BE2C (cell line): Measurements from ENCODE around the gene RBM47.
"Not testable (repeated sequence)": the region's sequence is repeated elsewhere in the genome, so short reads cannot be mapped to it uniquely, and the experiment has no call there.

Experiments
- DNase-seq: peaks from one replicate; pipeline ENCODE4 v3.0.0-alpha.2; 2020
- H3K27me3 ChIP-seq: fragments of 250-450 bp; sonication (Bioruptor Pico); 2 replicates; pipeline ENCODE4 v1.5.1; 2020; ENCODE audit warnings: mild to moderate bottlenecking
- H3K36me3 ChIP-seq: fragments of 250-450 bp; sonication (Bioruptor Pico); 2 replicates; pipeline ENCODE4 v1.5.1; 2020; ENCODE audit warnings: mild to moderate bottlenecking
- H3K4me1 ChIP-seq: fragments of 250-450 bp; sonication (Bioruptor Pico); 2 replicates; pipeline ENCODE4 v1.5.1; 2020
- H3K4me3 ChIP-seq: 2 replicates; pipeline ENCODE4 v1.5.1; 2011; ENCODE audit warnings: low read depth, low read length
- H3K9me3 ChIP-seq: fragments of 250-450 bp; sonication (Bioruptor Pico); 2 replicates; pipeline ENCODE4 v1.5.1; 2020
- TF ChIP-seq, protein P1 (sequence below): IDR thresholded peaks from 2 replicates; pipeline ENCODE4 v1.5.1; 2012; ENCODE audit warnings: mild to moderate bottlenecking, low read depth, low read length

RBM47 gene

DNA sequence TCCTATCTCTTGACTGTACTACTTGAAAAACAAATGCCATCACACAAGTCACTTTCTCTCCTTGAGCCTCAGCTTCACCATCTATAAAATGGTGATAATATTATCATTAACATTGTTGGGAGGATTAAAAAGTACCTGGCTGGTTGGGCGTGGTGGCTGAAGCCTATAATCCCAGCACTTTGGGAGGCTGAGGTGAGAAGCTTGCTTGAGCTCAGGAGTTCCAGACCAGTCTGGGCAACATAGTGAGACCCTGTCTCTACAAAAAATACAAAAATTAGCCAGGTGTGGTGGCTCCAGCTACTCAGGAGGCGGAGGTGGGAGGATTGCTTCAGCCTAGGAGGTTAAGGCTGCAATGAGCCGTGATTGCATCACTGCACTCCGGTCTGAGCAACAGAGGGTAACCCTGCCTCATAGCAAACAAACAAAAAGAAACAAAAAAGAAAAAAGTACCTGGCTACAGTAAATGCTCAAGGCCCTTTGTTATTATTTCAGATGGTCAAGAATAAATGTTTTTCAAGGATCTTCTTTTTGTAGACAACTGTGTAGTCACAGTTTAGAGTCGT is 174.2 kb downstream of the RBM47 start:
- Histone ChIP-seq H3K4me3 (no peak overlapping the region), H3K36me3 (no peaks in the 10 kb centered on the region), H3K4me1 (no peaks in the 10 kb centered on the region), H3K27me3 (no peaks in the 10 kb centered on the region), H3K9me3 (no peaks in the 10 kb centered on the region)
- TF ChIP-seq, protein P1, sequence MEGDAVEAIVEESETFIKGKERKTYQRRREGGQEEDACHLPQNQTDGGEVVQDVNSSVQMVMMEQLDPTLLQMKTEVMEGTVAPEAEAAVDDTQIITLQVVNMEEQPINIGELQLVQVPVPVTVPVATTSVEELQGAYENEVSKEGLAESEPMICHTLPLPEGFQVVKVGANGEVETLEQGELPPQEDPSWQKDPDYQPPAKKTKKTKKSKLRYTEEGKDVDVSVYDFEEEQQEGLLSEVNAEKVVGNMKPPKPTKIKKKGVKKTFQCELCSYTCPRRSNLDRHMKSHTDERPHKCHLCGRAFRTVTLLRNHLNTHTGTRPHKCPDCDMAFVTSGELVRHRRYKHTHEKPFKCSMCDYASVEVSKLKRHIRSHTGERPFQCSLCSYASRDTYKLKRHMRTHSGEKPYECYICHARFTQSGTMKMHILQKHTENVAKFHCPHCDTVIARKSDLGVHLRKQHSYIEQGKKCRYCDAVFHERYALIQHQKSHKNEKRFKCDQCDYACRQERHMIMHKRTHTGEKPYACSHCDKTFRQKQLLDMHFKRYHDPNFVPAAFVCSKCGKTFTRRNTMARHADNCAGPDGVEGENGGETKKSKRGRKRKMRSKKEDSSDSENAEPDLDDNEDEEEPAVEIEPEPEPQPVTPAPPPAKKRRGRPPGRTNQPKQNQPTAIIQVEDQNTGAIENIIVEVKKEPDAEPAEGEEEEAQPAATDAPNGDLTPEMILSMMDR, result no peak
- DNase-seq, result no peak

DNA sequence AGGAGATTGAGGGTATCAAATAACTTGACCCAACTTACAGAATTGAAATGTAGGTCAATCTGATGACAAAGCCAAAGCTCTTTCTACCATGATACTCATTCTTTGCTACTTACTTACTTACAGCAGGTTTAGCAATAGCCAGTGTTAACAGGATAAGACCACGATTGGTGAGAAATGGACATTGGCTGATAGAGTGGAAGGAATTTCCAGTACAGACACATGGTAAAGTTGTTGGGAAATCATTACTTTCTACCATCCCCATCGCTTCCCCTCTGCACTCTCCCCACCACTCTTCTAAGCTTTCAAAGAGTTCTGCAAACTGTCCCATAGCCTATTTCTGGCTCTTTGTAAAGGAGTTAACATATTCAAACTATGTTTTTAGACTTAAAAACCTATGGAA is 174.8 kb downstream of the RBM47 start:
- Histone ChIP-seq H3K9me3 (no peaks in the 10 kb centered on the region), H3K4me1 (no peaks in the 10 kb centered on the region), H3K36me3 (no peaks in the 10 kb centered on the region), H3K4me3 (no peak overlapping the region), H3K27me3 (no peaks in the 10 kb centered on the region)
- no peak for DNase-seq
- TF ChIP-seq, protein P1, result no peak

DNA sequence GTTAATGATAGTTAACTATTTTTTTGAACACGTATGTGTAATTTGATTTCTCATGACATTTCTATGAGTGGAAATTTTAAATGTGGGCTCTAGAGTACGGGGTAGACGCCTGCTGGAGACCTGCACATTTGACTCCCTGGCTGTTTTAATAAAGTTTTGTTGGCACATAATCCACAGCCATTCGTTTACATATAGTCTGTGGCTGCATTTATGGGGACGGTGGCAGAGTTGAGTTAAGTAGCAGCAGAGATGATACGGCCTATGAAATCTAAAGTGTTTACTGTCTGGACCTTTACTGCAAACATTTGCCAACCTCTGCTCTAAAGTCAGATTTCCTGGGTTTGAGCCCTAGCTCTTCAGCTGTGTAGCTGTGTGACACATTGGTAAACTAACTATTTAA is 175.8 kb downstream of the RBM47 start:
- no peaks in the 10 kb centered on the region for H3K9me3 ChIP-seq
- H3K4me3 ChIP-seq, result no peak overlapping the region
- no peaks in the 10 kb centered on the region for H3K36me3 ChIP-seq
- DNase-seq, result no peak
- H3K27me3 ChIP-seq, result no peaks in the 10 kb centered on the region
- H3K4me1 ChIP-seq, result no peaks in the 10 kb centered on the region
- TF ChIP-seq, protein P1, result no peak

DNA sequence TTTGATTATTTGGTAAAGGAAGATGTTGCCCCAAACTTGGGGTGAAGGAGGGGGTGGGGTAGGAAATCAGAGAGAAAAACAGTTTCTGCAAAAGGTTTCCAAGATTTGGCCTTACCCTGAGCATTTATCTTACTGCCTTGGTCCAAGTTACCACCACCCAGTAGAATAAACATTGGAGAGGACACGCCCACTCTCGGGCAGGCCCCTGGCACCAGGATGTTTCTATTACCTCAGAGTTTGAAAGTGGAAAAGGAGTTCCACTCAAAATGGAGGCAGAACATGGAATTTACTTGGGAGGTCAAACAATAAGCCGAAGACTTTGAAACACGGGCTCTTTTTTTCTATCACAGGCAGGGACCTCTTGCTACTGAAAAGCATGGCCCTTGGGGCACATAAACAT is 180.8 kb downstream of the RBM47 start:
- no peak for DNase-seq
- H3K9me3 ChIP-seq, result no peaks in the 10 kb centered on the region
- TF ChIP-seq, protein P1, result no peak
- no peaks in the 10 kb centered on the region for H3K36me3 ChIP-seq
- H3K4me3 ChIP-seq, result no peak overlapping the region
- no peaks in the 10 kb centered on the region for H3K4me1 ChIP-seq
- H3K27me3 ChIP-seq, result no peaks in the 10 kb centered on the region

DNA sequence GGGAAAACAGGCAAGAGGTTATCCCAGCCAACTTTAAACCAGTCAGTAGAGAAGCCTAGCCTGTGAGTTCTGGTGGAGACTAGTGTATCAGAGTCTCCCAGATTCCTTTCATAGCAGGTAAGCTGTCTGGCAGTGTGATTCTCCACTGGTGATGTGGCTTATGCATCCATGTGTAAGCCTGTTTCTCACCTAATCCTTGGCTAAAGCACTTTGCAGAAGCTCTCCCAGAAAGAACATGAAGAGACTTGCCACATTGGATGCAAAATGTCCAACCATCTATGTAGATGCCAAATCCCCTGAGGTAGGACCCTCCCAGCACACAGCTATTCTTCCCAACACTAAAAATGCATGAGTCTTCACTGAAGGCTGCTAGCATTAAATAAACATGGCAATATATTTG is 182.8 kb downstream of the RBM47 start:
- Histone ChIP-seq H3K4me1 (no peaks in the 10 kb centered on the region), H3K36me3 (no peaks in the 10 kb centered on the region), H3K9me3 (no peaks in the 10 kb centered on the region), H3K4me3 (no peak overlapping the region), H3K27me3 (no peaks in the 10 kb centered on the region)
- DNase-seq, result no peak
- TF ChIP-seq, protein P1, result no peak

DNA sequence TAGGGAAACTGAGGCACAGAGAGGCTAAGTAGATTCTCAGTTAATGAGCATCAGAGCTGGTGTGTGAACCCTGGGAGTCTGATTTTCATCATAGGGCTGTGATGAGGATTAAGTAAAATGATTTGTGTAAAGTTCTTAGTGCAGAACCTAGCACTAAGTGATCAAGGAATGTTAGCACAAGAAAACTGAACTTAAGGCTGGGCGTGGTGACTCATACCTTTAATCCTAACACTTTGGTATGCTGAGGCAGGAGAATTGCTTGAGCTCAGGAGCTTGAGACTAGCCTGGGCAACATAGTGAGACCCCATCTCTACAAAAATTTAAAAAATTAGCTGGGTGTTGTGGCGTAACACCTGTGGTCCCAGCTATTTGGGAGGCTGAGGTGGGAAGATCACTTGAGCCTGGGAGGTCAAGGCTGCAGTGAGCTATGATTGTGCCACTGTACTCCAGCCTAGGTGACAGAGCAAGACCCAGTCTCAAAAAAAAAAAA is 183.4 kb downstream of the RBM47 start:
- not testable (repeated sequence) for H3K36me3 ChIP-seq, DNase-seq, H3K9me3 ChIP-seq

DNA sequence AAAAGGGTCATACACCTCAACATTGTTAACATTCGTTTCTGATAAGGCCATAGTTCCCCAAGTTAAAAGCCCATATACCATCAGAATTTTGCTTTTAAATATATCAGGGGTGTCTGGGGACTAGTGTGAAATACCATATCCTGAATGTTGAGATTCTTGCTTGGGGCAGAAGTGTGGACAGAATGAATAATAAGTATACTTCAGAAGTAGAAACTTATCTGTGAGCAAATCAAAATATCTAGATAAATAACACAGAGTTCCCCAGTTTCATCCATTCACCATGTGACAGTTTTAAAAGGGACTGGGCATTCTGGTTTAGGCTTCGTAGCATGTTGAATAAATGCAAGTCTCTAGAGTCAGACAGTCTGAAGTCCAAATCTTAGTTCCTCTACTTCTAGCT is 184.0 kb downstream of the RBM47 start:
- Histone ChIP-seq H3K27me3 (no peaks in the 10 kb centered on the region; the same call in 1 of the 2 replicates), H3K4me1 (no peaks in the 10 kb centered on the region), H3K9me3 (no peaks in the 10 kb centered on the region), H3K4me3 (no peak overlapping the region), H3K36me3 (no peaks in the 10 kb centered on the region)
- DNase-seq, result no peak
- TF ChIP-seq, protein P1, result no peak

More for the DNA sequence above, 183.4 kb downstream of the RBM47 start:
- not testable (repeated sequence) for H3K4me3 ChIP-seq, H3K27me3 ChIP-seq, H3K4me1 ChIP-seq
